Nephron (organoid): ENCODE results near the gene LLGL2.

Experiments
- H3K27ac Mint-ChIP-seq, 3 experiments: 2 replicates each; pipeline ENCODE4 v1.8.0; 2020; ENCODE audit warnings: mixed read lengths in 3 of 3, mild to moderate bottlenecking in 2 of 3, moderate library complexity in 1 of 3
- H3K27me3 Mint-ChIP-seq: 2 replicates; pipeline ENCODE4 v1.8.0; 2021; ENCODE audit warnings: low read depth, mild to moderate bottlenecking, moderate library complexity, mixed read lengths
- H3K36me3 Mint-ChIP-seq: 2 replicates; pipeline ENCODE4 v1.8.0; 2020; ENCODE audit warnings: low read depth, mixed read lengths
- H3K4me1 Mint-ChIP-seq: 2 replicates; pipeline ENCODE4 v1.8.0; 2020; ENCODE audit warnings: mixed read lengths
- H3K4me3 Mint-ChIP-seq, 3 experiments: 2 replicates each; pipeline ENCODE4 v1.8.0; 2020; ENCODE audit warnings: mild to moderate bottlenecking in 3 of 3, mixed read lengths in 3 of 3, moderate library complexity in 2 of 3
- H3K9me3 Mint-ChIP-seq: 2 replicates; pipeline ENCODE4 v1.8.0; 2020; ENCODE audit warnings: mixed read lengths
- CTCF ChIP-seq, 3 experiments: fragments of 200-600 bp; sonication (generic); IDR thresholded peaks; one replicate each; pipeline ENCODE4 v1.5.0; 2021; ENCODE audit warnings: antibody characterized with exemption in 3 of 3; ENCODE audit not compliant: unreplicated experiment in 3 of 3

Gene LLGL2

GRCh38 chr17:75504347-75505151 is 20.9 kb upstream of the LLGL2 start:
- TF ChIP-seq CTCF (IDR thresholded peaks at IDR 0.05; ENCODE audit: unreplicated experiment in 3 of 3): peak; percentile 35 to 59 (median 40)
- Mint-ChIP-seq H3K9me3 (no peaks in the 10 kb centered on the region), H3K4me3 (no peak overlapping the region), H3K27ac (no peak overlapping the region), H3K27me3 (no peaks in the 10 kb centered on the region), H3K36me3 (peaks cover 22% of the 10 kb centered on the region), H3K4me1 (peaks cover 20% of the 10 kb centered on the region)

GRCh38 chr17:75505152-75505409 is 20.4 kb upstream of the LLGL2 start:
- peaks cover 18% of the 10 kb centered on the region for H3K4me1 Mint-ChIP-seq
- no peak overlapping the region for H3K4me3 Mint-ChIP-seq
- peaks cover 21% of the 10 kb centered on the region for H3K36me3 Mint-ChIP-seq
- H3K27ac Mint-ChIP-seq: no peak overlapping the region
- no peaks in the 10 kb centered on the region for H3K9me3 Mint-ChIP-seq
- no peaks in the 10 kb centered on the region for H3K27me3 Mint-ChIP-seq
- TF ChIP-seq CTCF (IDR thresholded peaks at IDR 0.05; ENCODE audit: unreplicated experiment in 3 of 3): no peak

DNA sequence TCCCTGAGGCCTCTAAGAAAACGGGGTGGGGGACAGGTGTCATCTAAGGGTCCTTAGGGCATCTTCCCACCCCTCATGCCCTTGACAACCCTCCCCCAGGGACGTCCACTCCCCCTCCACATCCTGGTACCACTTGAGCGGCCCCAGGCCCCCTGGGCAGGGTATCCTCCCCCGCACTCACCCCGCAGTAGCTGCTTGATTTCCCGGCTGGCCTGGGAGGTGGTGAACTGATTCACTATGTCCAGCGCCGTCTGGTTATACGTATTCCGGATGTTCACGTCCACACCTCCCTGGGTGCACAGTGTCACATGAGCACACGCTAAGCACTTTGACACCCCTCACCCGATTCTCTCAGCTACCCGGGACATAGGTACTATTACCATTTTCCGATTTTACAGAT is 19.9 kb upstream of the LLGL2 start:
- H3K27ac Mint-ChIP-seq: no peak overlapping the region
- H3K27me3 Mint-ChIP-seq: no peaks in the 10 kb centered on the region
- no peak for TF ChIP-seq CTCF (IDR thresholded peaks at IDR 0.05; ENCODE audit: unreplicated experiment in 3 of 3)
- peaks cover 18% of the 10 kb centered on the region for H3K4me1 Mint-ChIP-seq
- peaks cover 20% of the 10 kb centered on the region for H3K36me3 Mint-ChIP-seq
- H3K4me3 Mint-ChIP-seq: no peak overlapping the region
- H3K9me3 Mint-ChIP-seq: no peaks in the 10 kb centered on the region

DNA sequence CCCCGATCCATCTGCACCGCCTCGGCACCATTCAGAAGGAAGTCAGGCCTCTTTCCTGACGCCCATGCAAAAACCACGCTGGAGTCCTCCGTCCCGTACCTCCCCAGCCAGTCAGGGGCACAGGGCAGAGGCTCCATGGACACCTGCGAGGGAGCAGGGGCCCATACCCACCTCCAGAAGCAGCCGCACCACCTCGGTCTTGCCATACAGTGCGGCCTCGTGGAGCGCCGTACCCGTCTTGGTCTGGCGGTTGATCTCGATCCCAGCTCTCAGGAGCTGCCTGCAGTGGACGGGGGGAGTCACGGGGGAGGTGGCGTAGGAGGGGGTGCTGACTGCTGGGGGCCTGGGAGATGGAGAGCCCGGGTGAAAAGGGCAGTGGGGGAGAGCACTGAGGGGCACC is 19.4 kb upstream of the LLGL2 start:
- Mint-ChIP-seq H3K4me1 (peaks cover 18% of the 10 kb centered on the region), H3K27ac (no peak overlapping the region)

GRCh38 chr17:75506888-75507287 is 18.6 kb upstream of the LLGL2 start:
- peaks cover 25% of the 10 kb centered on the region for H3K4me1 Mint-ChIP-seq
- H3K9me3 Mint-ChIP-seq: no peaks in the 10 kb centered on the region
- TF ChIP-seq CTCF (IDR thresholded peaks at IDR 0.05; ENCODE audit: unreplicated experiment in 3 of 3): no peak
- H3K4me3 Mint-ChIP-seq: no peak overlapping the region
- peaks cover 20% of the 10 kb centered on the region for H3K36me3 Mint-ChIP-seq
- H3K27ac Mint-ChIP-seq: no peak overlapping the region
- no peaks in the 10 kb centered on the region for H3K27me3 Mint-ChIP-seq

More for the DNA sequence above, 19.4 kb upstream of the LLGL2 start:
- no peak overlapping the region for H3K4me3 Mint-ChIP-seq
- H3K36me3 Mint-ChIP-seq: peaks cover 20% of the 10 kb centered on the region
- H3K9me3 Mint-ChIP-seq: no peaks in the 10 kb centered on the region
- no peak for TF ChIP-seq CTCF (IDR thresholded peaks at IDR 0.05; ENCODE audit: unreplicated experiment in 3 of 3)
- no peaks in the 10 kb centered on the region for H3K27me3 Mint-ChIP-seq
